ENCODE measurements around the gene UPP2. TPM values are rescaled to one million over a fixed set of nuclear protein-coding genes. Genes with fewer than 3 reads are reported as not detected.
A peak's percentile ranks its signal among the peaks of the same experiment; 100 is the strongest.

UPP2 gene
- total and polyA plus RNA-seq, 2 of the 13 experiments (the other 11 are each of a cell fraction or from before 2014, with no cell fraction given), result 0.07 to 0.28 TPM

DNA sequence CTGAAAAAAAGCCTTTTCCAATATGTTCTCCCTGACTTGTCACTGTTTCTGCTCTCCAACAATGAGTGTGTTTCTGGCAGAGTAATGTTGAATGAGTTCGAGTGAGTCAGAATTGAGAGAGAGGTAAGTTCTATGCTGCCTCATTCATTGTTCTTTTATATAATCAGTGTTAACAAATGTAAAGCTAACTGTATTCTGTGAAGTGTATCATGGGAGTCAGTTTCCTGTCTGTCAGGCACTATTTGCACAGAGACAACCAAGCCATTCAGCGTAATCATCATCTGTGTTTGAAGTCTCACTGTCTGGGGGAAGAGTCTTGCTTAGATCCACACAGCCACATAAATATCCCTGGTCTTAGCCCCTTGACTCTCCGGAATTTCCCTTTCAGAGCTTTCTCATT, 22.0 kb upstream of the UPP2 start (continued):
- 0 out of 2 replicates have a peak, but pooled peaks have one; percentile 42 for TF ChIP-seq PITX1 (CRISPR knock-in tag; IDR thresholded peaks at IDR 0.05)
- TF ChIP-seq, protein P1, sequence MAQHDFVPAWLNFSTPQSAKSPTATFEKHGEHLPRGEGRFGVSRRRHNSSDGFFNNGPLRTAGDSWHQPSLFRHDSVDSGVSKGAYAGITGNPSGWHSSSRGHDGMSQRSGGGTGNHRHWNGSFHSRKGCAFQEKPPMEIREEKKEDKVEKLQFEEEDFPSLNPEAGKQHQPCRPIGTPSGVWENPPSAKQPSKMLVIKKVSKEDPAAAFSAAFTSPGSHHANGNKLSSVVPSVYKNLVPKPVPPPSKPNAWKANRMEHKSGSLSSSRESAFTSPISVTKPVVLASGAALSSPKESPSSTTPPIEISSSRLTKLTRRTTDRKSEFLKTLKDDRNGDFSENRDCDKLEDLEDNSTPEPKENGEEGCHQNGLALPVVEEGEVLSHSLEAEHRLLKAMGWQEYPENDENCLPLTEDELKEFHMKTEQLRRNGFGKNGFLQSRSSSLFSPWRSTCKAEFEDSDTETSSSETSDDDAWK (CRISPR knock-in tag; IDR thresholded peaks at IDR 0.05), result no peak
- TF ChIP-seq FOXA1 (IDR thresholded peaks at IDR 0.05), result no peak
- TF ChIP-seq FOXA1 (CRISPR knock-in tag; IDR thresholded peaks at IDR 0.05), result peak; percentile 84
- no peak for TF ChIP-seq ZNF772 (CRISPR knock-in tag; IDR thresholded peaks at IDR 0.05)
- no peak for TF ChIP-seq FOXM1 (CRISPR knock-in tag; IDR thresholded peaks at IDR 0.05)
- TF ChIP-seq, protein P2, sequence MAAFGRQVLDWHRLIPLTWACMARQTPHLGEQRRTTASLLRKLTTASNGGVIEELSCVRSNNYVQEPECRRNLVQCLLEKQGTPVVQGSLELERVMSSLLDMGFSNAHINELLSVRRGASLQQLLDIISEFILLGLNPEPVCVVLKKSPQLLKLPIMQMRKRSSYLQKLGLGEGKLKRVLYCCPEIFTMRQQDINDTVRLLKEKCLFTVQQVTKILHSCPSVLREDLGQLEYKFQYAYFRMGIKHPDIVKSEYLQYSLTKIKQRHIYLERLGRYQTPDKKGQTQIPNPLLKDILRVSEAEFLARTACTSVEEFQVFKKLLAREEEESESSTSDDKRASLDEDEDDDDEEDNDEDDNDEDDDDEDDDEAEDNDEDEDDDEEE (CRISPR knock-in tag; IDR thresholded peaks at IDR 0.05), result no peak
- 0 out of 2 replicates have a peak, but pooled peaks have one; percentile 20 for TF ChIP-seq CBFB (CRISPR knock-in tag; IDR thresholded peaks at IDR 0.05)
- peak; percentile 85 for TF ChIP-seq TEAD3 (CRISPR knock-in tag; optimal IDR thresholded peaks at IDR 0.05; ENCODE audit: borderline replicate concordance)
- 0 out of 2 replicates have a peak, but pooled peaks have one; percentile 35 for TF ChIP-seq NFKBIZ (CRISPR knock-in tag; IDR thresholded peaks at IDR 0.05)
- TF ChIP-seq, protein P3, sequence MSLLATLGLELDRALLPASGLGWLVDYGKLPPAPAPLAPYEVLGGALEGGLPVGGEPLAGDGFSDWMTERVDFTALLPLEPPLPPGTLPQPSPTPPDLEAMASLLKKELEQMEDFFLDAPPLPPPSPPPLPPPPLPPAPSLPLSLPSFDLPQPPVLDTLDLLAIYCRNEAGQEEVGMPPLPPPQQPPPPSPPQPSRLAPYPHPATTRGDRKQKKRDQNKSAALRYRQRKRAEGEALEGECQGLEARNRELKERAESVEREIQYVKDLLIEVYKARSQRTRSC (CRISPR knock-in tag; IDR thresholded peaks at IDR 0.05; ENCODE audit: low read depth), result no peak
- no peak for TF ChIP-seq JARID2 (CRISPR knock-in tag; IDR thresholded peaks at IDR 0.05; ENCODE audit: insufficient replicate concordance)
- no peak for TF ChIP-seq ZNF260 (CRISPR knock-in tag; IDR thresholded peaks at IDR 0.05; ENCODE audit: borderline replicate concordance, low read depth)
- TF ChIP-seq ZNF235 (CRISPR knock-in tag; IDR thresholded peaks at IDR 0.05; ENCODE audit: borderline replicate concordance), result no peak
- TF ChIP-seq, protein P4, sequence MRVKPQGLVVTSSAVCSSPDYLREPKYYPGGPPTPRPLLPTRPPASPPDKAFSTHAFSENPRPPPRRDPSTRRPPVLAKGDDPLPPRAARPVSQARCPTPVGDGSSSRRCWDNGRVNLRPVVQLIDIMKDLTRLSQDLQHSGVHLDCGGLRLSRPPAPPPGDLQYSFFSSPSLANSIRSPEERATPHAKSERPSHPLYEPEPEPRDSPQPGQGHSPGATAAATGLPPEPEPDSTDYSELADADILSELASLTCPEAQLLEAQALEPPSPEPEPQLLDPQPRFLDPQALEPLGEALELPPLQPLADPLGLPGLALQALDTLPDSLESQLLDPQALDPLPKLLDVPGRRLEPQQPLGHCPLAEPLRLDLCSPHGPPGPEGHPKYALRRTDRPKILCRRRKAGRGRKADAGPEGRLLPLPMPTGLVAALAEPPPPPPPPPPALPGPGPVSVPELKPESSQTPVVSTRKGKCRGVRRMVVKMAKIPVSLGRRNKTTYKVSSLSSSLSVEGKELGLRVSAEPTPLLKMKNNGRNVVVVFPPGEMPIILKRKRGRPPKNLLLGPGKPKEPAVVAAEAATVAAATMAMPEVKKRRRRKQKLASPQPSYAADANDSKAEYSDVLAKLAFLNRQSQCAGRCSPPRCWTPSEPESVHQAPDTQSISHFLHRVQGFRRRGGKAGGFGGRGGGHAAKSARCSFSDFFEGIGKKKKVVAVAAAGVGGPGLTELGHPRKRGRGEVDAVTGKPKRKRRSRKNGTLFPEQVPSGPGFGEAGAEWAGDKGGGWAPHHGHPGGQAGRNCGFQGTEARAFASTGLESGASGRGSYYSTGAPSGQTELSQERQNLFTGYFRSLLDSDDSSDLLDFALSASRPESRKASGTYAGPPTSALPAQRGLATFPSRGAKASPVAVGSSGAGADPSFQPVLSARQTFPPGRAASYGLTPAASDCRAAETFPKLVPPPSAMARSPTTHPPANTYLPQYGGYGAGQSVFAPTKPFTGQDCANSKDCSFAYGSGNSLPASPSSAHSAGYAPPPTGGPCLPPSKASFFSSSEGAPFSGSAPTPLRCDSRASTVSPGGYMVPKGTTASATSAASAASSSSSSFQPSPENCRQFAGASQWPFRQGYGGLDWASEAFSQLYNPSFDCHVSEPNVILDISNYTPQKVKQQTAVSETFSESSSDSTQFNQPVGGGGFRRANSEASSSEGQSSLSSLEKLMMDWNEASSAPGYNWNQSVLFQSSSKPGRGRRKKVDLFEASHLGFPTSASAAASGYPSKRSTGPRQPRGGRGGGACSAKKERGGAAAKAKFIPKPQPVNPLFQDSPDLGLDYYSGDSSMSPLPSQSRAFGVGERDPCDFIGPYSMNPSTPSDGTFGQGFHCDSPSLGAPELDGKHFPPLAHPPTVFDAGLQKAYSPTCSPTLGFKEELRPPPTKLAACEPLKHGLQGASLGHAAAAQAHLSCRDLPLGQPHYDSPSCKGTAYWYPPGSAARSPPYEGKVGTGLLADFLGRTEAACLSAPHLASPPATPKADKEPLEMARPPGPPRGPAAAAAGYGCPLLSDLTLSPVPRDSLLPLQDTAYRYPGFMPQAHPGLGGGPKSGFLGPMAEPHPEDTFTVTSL (CRISPR knock-in tag; IDR thresholded peaks at IDR 0.05; ENCODE audit: borderline replicate concordance), result peak; percentile 95
- TF ChIP-seq, protein P5, sequence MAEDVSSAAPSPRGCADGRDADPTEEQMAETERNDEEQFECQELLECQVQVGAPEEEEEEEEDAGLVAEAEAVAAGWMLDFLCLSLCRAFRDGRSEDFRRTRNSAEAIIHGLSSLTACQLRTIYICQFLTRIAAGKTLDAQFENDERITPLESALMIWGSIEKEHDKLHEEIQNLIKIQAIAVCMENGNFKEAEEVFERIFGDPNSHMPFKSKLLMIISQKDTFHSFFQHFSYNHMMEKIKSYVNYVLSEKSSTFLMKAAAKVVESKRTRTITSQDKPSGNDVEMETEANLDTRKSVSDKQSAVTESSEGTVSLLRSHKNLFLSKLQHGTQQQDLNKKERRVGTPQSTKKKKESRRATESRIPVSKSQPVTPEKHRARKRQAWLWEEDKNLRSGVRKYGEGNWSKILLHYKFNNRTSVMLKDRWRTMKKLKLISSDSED (CRISPR knock-in tag; IDR thresholded peaks at IDR 0.05), result no peak
- TF ChIP-seq RBM39 (IDR thresholded peaks at IDR 0.05; ENCODE audit: low read depth, low read length, poor library complexity, severe bottlenecking), result no peak
- TF ChIP-seq ZNF224 (CRISPR knock-in tag; IDR thresholded peaks at IDR 0.05), result no peak
- peak; percentile 61; the same call in 1 of the 2 replicates for TF ChIP-seq ATF1 (CRISPR knock-in tag; IDR thresholded peaks at IDR 0.05)
- TF ChIP-seq ZNF263 (CRISPR knock-in tag; IDR thresholded peaks at IDR 0.05), result no peak
- peak; percentile 42 for TF ChIP-seq NR2F6 (IDR thresholded peaks at IDR 0.05)
- TF ChIP-seq NR2F6 (CRISPR knock-in tag; IDR thresholded peaks at IDR 0.05), result peak; percentile 75
- no peak for TF ChIP-seq GTF3A (CRISPR knock-in tag; conservative IDR thresholded peaks at IDR 0.05)
